ENCODE measurements around the gene WNT7A.
"Not testable (repeated sequence)": the region's sequence is repeated elsewhere in the genome, so short reads cannot be mapped to it uniquely, and the experiment has no call there.

Gene WNT7A
- total RNA-seq, result 13.8 to 31.8 (median 21.5) reads per million in 4 donors

DNA sequence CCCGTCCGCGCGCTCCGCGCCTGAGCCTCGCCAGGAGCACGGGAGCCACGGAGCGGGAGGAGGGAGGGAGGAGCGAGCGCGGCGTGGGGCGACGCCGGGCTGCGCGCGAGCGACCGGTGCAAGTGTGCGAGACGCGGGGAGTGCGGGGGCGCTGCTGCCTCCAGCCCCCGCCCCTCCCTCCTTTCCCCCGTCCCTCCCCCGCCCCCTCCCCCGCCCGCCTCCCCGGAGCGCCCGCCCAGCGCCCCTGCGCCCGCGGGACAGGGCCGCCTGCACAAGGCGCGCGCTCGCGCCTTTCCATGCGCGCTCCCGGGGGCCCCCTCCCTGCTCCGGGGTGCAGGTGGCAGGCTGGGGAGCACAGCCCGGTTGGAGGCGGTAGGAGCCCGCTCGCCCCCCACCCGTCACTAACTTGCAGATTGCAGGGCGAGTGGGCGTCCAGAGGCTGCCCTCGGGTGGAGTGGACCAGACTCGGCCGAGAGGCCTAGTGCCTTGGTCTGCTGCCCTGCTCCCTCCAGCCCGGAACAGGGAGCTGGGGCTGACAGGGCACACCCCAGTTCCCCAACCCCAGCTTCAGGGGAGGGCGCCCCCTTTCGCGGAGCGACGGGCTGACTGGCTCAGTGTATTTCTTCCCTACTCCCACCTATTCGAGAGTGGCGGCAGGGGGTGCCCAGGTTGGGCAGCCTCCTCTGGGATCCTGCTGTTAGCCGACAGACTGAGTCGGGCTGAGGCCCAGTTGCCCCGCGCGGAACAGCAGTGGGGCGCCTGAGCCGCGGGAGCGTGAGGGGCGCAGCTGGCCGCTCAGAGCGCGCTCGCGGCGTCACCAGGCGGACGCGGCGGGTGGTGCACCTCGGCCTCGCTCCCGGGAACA lies at the start of gene WNT7A:
WNT7A (minus strand) TSS at position 126 of the 865 bp plus-strand sequence. CDS start 255 bp downstream, outside the sequence.
- peak; percentile 44 to 74 (median 53) for DNase-seq

DNA sequence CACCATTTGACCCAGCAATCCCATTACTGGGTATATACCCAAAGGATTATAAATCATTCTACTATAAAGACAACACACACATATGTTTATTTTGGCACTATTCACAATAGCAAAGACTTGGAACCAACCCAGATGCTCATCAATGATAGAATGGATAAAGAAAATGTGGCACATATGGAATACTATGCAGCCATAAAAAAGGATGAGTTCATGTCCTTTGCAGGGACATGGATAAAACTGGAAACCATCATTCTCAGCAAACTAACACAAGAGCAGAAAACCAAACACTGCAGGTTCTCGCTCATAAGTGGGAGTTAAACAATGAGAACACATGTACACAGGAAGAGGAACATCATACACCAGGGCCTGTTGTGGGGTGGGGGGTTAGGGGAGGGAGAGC lies 48.9 kb upstream of the WNT7A start:
- not testable (repeated sequence) for DNase-seq

DNA sequence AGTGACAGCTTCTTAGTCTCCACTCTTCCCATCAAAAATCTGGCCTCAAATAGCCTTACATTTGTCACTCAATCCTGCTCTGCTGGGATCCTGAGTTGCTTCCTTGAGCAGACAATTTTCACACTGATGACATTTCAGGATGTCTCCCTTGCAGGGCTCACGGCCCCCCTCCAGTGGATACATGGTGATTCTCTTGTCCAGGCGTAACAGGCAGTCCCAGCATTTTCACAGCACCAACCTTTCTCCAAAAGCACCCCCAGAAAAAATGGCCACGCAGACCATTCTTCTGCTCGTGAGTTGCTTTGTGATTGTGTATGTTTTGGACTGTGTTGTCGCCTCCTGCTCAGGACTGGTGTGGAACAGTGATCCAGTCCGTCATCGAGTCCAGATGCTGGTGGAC lies 47.4 kb upstream of the WNT7A start:
- no peak for DNase-seq

DNA sequence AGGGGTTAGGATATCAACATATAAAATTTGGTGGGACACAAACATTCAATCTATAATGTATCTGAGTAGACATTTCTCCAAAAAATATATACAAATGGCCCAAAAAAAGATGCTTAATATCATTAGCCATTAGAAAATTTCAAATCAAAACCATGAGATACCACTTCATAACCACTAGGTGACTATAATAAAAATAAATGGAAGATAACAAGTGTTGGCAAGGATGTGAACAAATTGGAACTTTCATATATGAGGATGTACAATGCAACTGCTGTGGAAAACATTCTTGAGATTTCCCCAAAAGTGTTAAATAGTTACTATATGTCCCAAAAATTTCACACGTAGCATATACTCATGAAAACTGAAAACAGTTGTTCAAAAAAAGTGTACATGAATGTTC lies 36.5 kb upstream of the WNT7A start:
- DNase-seq, result no peak

DNA sequence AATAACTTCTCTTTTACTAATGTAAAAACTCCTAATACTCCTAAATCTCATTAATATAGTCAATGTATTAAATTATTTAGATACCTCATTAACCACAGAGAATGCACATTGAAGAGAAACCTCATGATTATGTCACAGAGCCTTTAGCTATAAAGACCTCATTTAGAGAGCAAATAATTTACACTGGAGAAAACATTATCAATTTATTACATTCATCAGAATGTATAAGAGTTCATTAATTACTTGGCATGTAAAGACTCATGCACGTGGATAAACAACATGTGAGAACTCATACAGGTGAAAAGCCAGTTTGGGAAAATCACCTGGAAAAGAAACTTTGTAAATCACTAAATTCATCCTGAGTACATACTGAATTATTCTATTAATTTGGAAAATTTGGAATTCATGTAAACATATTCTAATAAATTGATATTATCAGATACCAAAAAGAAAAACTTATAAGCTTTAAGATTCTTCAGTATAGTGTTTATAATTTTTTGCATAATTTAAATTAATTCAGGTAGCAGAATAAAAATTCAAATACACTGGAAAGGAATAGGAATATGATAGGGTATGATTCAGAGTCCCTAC lies 22.9 kb upstream of the WNT7A start:
- DNase-seq, result no peak

DNA sequence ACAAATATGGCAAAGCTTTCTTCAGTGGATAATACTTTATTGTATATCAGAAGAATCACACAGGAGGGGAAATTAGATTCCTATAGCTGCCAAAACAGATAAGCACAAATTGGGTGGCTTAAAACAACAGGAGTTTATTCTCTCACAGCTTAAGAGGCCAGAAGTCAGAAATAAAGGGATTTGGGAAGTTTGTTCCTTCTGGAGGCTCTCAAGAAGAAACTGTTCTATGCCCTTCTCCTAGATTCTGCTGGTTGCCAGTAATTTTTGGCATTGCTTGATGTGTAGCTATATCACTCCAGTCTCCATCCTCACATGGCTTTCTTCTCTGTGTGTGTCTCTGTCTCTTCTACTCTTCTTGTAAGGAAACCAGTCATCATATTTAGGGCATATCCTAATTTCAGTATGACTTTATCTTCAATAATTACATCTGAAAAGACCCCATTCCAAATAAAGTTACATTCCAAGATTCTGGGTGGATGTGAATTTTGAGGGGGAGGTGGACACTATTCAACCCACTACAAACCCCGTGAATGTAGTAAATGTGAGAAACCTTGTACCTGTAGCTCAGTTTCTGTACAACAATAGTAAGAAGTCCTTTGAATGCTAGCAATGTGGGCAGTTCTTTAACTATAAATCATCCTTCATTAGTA lies 22.2 kb upstream of the WNT7A start:
- DNase-seq, result no peak

DNA sequence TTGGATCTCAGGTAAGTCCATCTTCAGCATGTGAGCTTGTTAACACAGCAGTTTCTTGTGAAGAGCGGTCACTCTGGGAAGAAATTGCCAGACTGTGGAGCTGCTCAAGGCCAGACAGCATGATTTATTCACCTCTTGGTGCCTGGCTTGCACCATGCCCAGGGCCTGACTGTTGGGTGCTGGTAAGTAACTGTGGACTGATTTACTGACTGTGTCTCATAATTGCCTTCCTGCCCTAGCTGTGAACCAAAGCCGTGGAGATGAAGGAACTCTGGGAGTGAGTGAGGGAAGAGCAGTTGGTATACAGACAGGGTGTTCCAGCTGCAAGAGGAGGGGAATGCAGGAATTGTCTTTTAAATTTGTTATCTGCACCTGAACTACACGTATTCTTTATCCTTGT lies 18.5 kb upstream of the WNT7A start:
- DNase-seq, result no peak

DNA sequence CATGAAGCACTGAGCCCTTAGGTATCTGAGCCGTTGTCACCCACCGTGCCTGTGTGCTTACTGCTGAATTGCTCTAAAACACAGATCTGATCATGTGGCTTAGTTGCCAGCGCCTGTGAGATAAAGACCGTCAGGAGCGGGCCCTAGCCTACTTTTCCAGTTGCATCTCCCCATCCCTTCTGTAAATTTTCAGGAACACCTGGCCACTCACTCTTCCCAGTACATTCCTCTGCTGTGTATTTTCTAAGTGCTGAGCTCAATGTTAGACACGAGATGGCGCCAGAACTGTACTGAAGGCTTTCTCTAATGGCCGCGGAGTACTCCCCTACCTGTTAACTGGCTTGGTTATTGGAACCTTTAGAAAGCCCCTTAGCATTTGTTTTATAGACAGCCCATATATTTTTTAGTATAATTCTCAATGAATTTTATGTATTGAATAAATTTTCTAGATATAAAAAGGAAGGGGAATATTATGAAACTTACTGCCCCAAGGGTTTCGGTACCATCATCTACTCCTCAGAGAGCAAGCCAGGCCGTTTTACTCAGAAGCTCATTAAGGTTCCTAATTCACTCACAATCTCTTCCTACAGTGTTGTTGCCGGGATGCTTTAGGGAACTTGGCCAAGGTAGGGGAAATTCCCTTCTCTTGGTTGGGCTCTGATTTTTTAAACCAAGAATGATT lies 16.7 kb upstream of the WNT7A start:
- DNase-seq, result peak in 4 of 5 donors; percentile 34 to 65 (median 52)

DNA sequence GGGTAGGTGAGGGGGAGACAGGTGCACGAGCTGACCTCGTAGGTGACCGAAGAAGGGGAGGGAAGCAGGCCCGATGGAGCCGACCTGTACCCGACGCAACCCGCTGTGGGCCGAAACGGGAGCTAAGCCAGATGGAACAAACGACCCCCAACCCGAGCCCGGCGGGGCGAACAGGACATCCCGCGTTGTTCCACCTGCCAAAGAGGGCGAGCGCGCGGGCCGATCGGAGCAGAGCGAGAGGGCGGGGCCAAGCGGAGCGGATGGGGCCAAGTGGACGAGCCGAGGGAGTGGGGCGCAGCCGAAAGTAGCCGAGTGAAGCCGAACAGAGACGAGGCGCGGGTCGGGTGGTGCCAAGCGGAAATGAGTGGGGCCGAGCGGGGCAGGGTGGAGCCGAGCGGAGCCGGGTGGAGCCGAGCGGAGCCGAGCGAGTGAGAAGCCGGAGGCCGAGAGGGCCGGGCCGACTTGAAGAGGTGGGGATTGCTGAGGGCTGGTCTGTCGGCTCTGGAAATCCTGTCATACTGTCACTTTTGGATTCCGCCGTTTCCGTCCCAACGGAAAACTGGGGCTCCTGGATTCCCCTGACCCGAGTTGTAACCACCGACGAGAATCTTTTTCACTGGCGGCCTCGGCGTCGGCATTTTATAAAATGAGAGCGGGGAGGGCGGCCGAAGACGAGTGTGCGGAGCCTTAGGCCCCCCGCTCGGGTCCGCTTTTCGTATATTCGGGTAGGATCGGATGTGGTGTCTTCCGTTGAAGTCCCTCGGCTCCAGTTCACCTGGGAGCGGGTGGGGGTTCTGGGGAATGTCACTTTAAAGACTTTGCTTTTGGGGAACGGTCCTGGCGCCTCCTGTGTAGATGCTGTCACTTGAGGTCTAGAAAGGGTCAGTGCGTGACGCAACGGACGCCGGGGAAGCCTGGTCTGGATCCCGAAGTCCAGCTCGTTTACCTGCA lies 15.6 kb upstream of the WNT7A start:
- peak; percentile 87 to 96 (median 91) for DNase-seq

DNA sequence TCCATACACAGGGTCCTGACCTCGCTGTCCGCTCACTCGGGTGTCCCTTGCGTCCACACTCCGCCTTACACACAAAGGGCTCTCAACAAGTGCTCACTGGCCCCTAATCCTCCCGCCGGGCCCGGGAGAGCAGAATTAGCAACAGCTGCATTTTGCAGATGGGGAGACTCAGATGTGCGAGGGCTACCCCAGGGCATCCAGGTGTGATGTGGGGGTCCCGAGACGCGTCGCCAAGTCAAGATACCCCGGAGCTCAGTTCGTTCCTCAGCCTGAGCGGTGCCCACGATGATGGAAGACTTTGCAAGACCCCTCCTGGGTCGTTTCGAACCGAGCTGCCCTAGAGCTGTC lies 14.9 kb upstream of the WNT7A start:
- no peak for DNase-seq

DNA sequence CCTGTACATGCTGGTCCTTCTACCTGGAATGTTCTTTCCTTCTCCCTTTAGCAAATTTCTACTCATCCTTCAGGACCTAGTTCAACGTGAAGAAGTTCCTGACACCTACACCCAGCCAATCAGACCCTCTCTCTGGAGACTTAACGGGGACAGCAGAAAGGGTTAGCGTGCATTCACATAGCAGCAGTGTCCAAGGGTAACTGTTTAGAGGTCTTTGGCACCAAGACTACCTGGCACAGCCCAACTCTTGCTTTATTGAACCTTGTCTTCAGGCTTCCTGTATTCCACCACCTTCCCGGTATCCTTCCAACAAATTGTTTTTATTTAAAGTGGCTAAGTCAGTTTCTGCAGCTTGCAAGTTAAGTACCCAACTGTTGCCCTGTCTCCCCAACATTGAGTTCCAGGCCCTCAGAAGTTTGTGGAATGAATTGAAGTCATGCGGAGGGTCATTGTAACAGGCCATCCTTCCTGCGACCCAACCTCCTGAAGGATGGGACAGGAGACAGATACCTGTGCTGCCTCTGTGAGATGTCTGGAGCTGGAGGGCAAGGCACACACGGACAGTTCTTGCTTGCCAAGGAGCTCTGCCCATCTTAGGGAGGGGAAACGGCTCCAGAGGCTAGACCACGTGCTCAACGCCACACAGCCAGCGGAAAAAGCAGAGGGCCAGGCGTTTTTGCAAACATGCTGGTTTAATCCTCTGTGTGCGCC lies 14.4 kb upstream of the WNT7A start:
- no peak for DNase-seq

DNA sequence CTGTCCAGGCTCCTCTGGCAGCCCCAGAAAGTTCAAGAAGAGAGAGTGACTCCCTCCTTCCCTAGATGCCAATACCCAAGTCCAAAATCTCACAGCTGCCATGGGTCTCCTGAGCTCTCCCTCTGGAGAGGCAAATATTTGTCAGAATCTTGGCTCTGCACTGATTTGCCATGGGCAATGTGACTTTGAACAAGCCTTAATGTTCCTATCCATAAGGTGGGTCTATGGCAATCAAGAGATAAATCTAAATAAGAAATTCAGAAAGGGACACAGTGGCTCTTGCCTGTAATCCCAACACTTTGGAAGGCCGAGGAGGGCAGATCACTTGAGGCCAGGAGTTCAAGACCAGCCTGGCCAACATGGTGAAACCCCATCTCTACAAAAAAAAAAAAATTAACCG lies 12.4 kb upstream of the WNT7A start:
- no peak for DNase-seq

DNA sequence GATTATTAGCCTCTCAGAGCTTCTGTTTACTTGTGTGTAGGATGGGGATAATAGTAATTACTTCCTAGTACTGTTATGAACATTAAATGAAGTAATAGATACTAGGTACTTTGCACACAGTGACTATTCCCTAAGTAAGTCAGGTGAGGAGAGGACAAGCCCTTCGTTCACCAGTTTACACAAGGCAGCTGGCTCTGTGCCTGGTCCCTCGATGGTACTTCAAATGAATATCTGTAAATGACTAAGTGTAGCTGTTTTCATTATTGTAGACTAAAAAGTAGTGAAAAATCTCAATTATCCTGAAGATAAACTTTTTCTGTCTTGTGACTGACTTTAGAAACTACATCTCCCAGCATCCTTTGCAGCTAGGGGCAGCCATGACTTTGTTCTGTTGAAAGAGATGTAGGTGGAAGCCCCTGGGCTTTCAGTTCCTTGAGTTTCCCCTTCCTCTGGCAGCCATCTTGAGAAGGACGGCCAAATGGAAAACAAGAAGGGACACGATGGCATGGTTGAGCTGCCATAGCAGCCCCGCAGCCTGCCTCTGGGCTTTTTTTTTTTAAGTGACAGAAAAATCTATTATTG lies 11.7 kb upstream of the WNT7A start:
- peak in 1 of 5 donors; percentile 33 for DNase-seq

DNA sequence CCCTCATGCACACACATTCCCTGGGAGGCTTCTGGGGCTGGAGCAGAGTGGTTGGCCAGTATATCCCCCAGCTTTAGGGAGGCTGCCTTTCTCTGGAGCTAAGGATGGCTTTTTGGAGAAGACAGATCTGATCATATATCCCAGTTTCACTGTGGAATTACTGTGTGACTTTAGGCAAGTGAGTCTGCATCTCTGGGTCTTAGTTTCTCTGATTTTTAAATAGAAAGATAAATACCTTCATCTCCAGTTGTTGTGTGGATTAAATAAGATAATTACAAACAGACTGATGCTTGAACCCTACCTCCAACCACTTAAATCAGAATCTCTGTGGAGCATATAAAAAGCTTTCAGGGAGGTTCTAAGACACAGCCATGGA lies 11.1 kb upstream of the WNT7A start:
- DNase-seq, result no peak

DNA sequence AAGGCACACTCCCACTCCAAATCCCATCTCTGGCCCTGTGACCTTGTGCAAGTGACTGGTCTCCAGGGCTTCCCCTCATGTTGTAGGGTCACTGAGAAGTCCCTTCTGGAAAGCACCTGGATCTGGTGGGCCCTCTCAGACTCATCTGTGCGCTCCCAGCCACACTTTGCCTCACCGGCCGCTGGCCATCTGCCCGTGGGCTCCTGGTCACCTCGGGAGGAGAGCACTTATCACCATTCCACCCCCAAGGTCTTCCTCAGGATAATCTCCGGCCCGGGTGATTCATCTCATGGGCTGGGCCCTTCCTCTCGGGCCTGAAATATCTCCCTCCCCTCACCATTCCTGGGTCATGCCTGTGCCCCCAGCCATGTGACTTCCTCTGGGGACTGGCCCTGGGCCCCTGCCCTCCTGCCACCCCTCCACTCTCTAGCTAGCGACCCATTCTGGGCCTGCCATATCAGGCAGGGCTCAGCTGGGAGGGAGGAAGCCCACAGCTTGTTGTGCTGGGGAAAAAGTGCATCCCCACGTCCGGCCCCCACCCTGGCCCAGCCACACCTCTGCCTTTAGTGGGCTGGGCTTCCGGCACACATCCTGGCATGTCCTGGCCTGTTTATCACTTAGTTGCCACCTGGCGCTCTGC lies 10.6 kb upstream of the WNT7A start:
- DNase-seq, result peak in 2 of 5 donors; percentile 31 to 85

DNA sequence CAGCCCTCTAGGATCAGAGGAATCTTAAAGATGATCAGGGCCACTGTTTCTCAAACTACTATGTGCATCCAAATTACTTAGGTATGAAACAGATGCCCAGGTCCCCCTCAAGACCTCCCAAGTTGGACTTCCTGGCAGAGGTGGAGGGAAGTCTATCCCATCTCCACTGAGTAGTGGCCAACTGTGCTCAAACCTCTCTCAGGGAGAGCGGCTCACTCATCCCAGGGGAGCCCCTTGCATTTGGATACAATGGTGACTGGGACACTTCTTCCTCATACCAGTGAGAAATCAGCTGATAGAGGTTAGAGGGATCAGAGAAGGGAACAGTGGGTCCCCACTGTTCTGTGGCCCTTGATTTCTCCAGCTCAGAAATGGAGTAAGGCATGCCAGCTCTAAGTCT lies 8.7 kb upstream of the WNT7A start:
- no peak for DNase-seq

DNA sequence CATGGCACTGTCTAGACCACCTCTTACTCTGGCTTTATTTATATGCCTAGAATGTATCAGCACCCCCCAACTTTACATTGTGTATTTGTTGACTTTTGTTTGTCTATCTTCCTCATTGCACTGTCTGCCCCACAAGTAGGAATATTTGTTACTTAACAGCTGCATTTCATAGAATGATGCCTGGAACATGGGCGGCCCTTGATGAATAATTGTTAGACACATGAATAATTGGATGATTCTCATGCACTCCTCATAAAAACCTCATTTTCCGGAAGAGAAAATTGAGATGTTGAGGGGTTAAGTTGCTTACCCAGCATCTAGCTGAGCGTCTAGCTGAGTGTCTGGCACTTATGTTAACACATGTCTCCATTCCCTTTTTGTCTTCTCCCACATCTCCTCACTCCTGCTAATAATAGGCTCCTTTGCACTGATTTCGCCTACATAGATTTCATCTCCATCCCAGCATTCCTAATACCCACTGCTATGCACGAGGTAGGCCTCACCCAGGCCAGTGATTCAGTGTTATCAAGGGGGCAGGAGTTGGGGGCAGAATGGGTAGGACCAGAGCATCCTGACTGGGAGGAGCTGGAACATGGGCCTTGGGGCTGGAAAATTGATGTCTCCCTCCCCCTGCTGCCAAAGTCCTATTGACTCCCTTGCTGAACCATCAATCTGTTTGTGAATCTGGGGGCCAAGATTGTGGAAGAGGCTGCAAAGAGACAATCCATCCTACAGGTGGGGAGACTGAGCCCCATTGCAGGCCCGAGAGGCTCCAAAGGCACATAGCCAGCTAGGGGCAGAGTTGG lies 7.8 kb upstream of the WNT7A start:
- no peak for DNase-seq

DNA sequence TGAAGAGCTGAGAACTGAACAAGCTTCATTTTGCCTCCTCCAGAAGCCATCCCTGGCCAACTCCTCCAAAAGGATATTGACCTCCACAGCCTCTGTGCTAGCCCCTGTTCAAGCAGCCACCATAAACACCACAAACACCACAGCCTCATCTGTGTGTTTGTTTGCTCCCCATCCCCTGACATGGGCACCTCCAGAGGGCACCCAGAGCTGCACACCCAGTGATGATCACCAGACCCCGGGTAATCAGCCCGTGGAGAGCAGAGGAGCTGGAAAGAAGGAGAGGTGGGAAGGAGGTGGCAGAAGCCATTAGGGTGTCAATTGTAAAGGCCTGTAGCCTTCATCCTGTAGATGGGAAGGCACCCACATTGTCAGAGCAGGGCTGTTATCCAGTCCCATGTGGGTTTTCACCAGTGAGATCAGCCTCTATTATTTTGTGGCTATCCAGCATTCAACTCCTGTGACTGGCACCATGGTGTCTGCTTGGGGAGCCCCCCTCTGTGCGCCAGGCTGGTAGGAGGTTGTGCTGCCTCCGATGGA lies 6.8 kb upstream of the WNT7A start:
- DNase-seq, result no peak

DNA sequence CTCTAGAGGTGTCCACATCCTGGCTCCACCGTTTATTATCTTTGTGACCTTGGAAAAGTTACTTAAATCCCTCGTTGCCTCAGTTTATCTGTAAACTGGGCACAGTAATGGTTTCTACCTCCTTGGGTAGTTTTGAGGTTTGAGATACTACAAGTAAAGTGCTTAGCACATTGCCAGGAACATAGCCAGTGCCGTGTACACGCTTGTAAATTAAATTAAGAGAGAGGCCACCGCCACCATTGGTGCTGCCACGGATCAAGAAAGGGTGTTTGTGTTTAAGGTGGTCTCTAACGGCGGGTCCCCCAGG lies 5.8 kb upstream of the WNT7A start:
- no peak for DNase-seq
